Occipital lobe (tissue), 2 donors: ENCODE results near the gene BTNL8. TPM values are rescaled to one million over a fixed set of nuclear protein-coding genes. Genes with fewer than 3 reads are reported as not detected.
"Not testable (repeated sequence)": the region's sequence is repeated elsewhere in the genome, so short reads cannot be mapped to it uniquely, and the experiment has no call there.

Experiments
- DNase-seq: peaks from one replicate; lab custom pipeline; 2025; lab: John Stamatoyannopoulos, UW
- total RNA-seq: library from RNA; depleted of rRNA; stranded (reverse); fragments of >200 nt; gene quantifications from one replicate; pipeline ENCODE4 v1.2.3, GENCODE V29; 2014

The BTNL8 gene
- total RNA-seq, 1 donor from 2014 or later = not detected

DNA sequence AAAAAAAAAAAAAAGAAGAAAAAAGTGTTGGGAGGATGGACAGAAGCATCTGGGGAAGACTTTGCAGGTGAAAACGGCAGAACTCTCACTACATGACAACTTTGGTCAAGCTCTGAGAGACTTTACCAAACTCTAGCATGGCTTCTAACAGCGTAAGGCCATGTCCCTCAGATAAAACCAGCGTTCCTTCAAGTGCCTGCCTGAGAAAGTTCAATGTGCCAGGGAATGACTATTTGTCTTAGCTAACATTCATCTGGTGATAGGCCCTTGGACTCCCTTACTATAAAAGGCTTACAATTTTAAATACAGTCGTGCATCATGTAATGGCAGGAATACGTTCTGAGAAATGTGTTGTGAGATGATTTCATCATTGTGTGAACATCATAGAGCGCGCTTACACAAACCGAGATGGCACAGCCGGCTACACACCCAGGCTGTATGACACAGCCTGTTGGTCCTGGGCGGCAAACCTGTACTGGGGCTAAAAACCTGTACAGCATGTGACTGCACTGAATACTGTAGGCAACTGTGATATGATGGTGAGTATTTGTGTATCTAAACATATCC, 23.0 kb upstream of the BTNL8 start:
- no peak for DNase-seq

DNA sequence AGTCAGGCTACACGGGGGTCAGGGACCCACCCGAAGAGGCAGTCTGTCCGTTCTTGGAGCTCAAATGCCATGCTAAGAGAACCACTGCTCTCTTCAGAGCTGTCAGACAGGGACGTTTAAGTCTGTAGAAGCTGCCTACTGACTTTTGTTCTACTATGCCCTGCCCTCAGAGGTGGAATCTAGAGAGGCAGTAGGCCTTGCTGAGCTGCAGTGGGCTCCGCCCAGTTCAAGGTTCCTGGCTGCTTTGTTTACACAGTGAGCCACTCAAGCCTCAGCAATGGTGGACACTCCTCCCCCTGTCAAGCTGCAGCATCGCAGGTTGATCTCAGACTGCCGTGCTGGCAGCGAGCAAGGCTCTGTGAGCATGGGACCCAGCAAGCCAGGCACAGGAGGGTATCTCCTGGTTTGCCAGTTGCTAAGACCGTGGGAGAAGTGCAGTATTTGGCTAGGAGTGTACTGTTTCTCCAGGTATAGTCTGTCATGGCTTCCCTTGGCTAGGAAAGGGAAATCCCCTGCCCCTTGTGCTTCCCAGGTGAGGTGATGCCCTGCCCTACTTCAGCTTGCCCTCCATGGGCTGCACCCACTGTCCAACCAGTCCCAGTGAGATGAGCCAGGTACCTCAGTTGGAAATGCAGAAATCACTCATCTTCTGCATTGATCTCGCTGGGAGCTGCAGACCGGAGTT, 13.0 kb upstream of the BTNL8 start:
- not testable (repeated sequence) for DNase-seq

DNA sequence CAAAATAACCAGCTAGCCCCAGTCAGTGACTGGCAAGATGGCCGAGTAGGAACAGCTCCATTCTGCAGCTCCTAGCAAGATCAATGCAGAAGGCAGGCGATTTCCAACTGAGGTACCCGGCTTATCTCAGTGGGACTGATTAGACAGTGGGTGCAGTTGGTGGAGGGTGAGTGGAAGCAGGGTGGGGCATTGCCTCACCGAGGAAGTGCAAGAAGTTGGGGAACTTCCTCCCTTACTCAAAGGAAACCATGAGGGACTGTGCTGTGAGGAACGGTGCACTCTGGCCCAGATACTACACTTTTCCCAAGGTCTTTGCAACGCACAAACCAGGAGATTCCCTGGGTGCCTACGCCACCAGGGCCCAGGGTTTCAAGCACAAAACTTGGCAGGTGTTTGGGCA, 9.6 kb upstream of the BTNL8 start:
- DNase-seq = no peak

DNA sequence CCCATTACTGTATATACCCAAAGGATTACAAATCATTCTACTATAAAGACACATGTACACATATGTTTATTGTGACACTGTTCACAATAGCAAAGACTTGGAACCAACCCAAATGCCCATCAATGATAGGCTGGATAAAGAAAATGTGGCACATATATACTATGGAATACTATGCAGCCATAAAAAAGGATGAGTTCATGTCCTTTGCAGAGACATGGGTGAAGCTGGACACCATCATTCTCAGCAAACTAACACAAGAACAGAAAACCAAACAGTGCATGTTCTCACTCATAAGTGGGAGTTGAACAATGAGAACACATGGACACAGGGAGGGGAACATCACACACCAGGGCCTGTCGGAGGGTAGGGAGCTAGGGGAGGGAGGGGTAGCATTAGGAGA, 3.6 kb upstream of the BTNL8 start:
- not testable (repeated sequence) for DNase-seq

DNA sequence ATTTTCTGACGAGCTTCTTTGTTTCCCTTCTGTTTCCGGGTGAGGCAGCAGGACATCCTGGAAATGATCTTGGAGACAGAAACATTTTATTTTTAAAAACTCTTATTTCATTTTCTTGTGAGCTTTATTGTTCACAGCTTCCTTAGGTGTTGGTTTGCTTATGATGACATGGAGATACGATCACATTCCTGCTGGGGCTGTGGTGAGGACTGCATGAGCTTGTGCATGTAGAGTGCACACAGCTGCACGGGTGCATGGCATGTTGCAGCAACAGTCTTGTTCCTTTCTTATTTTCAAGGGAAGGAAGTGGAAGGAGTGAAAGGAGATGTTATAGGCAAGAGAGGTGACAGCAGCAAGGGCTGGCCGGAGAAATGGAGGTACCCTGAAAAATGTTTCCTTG, 1.2 kb downstream of the BTNL8 start:
- no peak for DNase-seq

DNA sequence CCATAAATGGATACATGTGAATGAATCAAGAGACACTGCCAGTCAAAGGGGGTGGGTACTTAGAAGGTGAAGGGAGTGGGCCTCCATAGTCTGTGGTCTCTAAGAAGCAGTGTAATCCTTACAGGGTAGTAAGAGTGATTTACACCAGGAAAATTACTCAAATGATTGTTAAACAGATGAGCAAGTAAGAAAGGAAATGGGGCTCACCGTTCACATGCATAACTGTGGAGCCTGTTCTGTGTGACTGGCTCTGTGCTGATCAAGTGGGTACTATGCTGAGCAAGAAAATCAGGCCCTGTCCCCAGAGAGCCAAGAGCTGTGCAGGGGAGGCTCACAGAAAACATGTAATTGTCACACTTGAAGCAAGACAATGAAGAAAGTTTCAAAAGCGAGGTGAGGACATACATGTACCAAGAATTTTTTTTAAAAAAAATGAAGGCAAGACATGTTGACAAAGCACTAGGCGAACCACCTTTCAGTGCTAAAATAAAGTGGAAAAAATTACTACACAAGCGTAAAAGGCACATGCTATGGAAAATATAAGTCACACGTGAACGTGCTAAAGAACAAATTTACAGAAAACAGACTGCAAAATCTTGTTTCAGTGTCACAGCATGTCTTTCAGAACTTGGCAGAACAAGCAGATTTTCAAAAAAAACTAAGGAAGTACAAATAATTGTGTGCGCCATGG, 2.5 kb downstream of the BTNL8 start:
- no peak for DNase-seq

DNA sequence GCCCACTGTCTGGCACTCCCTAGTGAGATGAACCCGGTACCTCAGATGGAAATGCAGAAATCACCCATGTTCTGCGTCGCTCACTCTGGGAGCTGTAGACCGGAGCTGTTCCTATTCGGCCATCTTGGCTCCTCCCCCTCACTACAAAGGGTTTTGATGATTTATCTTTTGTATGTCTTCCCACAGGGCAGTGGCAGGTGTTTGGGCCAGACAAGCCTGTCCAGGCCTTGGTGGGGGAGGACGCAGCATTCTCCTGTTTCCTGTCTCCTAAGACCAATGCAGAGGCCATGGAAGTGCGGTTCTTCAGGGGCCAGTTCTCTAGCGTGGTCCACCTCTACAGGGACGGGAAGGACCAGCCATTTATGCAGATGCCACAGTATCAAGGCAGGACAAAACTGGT, 9.4 kb downstream of the BTNL8 start:
- DNase-seq = no peak

DNA sequence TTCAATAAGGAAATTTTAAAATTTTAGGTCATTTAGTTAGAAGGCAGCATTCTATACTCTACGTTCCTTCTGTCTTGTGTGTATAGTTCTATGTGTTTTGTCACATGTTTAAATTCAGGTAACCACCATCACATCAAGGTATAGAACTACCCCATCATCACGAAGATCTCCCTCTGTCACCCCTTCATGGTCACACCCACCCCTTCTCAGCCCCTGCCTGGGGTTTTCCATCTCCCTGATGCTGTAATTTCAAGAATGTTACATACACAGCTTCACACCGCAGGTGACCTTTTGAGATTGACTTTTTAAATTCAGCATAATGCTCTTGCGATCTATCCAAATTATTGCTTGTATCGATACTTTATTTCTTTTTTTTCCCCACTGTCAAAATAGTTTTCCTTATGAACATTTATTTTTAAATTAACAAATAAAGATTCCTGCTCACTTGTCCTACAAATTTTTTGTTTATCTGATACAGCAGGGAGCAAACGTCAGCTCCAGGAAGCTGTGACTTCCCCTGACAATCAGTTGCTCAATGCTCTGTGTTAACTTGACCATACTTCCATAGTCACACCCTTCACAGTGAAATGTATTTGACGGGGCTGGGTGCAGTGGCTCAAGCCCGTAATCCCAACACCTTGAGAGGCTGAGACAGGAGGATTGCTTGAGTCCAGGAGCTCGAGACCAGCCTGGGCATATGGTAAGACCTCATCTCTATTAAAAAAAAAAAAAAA, 10.2 kb downstream of the BTNL8 start:
- no peak for DNase-seq

DNA sequence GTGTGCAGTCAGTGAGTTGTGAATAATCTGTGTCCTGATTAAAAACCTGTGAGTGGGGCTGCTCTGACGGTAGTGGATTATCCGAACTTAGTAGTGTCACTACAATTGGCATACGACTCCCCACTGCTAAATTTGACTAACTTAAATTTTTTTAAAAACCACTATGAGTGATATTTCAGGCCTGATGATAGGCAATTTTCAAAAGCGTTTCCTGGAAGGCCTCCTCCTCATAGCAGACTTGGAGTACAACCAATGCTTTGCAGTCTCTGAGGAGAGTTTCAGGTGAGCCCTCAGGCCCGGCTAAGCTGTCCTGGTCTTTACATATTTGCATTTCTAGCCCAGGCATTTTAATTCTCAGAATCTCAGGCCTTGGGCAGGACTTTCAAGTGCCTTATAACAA, 10.8 kb downstream of the BTNL8 start:
- DNase-seq = no peak

DNA sequence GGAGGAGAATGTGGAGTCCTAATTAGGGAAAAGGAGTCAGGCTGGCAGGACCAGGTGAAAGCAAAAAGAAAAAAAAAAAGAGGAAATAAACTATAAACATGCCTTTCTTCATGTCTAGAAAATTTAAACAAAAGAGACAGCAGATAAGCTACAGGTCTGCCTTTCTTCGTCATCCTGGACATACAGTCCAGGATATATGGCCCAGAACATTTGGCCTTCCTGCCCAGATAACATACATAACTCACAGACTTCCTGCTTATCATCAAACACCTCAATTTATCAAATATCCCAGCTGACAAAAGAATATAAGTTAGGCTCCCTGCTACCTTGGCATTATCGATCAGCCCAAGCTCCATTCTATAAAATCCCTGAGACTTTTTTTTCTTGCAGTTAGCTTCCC, 11.2 kb downstream of the BTNL8 start:
- no peak for DNase-seq

DNA sequence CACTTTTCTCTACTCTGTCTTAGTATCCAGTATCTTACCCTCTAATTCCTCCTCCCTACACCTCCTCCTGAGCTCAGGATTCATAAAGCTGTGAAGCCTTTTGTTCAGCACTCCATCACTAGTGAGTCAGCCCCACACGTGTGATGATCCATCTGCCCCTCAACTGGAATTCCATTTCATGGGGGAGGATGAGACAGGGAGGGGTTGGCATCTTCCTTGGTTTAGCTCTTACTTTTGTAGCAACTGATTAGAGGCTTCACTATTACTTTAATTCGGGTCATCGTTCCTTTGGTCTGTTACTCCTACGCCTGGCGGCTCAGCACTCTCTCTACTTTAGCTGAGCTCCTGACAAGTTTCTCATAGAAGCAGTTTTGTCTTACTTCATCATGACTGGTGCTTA, 11.8 kb downstream of the BTNL8 start:
- DNase-seq = no peak

DNA sequence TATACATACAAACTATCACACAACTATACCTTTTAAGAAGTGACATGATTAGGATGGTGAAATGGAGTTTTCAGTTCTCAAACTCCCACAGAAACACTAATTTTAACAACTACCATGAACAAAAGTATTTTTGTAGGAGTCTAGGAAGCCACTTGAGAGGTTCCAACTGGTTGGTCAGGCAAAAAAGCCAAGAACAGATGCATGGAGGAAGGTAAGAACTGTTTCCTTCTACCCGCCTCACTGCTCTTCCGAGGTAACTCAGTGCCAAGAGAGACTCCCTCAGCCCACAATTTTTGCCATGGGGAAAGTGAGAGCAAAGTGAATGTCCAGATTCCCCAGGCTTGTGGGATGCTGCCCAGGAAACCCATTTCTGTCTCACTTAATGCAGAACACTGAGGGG, 15.7 kb downstream of the BTNL8 start:
- no peak for DNase-seq

DNA sequence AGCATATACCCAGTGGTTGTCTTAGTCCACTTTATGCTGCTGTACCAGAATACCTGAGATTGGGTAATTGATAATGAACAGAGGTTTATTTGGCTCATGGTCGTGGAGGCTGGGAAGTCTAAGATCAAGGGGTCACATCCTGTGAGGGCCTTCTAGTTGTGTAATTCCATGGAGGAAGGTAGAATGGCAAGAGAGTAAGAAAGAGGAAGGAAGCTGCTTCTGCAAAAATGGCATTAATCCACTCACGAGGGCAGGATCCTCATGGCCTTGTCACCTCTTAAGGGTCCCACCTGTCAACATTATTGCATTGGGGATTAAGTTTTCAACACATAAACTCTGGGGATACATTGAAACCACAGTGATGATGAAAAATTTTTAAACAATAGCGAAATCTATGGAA, 17.0 kb downstream of the BTNL8 start:
- DNase-seq = no peak

DNA sequence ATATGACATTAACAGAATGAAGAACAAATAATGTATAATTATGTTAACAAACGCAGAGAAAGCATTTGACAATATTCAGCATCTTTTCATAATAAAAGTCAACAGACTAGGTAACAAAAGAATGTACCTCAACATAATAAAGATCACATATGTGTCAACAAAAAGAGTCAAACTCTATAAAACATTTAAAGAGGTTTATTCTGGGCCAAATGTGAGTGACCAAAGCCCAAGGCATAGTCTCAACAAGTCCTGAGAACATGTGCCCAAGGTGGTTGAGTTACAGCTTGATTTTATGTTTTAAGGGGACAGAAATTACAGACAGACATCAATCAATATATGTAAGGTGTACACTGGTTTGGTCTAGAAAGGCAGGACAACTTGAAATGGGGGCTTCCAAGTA, 19.4 kb downstream of the BTNL8 start:
- DNase-seq = no peak

DNA sequence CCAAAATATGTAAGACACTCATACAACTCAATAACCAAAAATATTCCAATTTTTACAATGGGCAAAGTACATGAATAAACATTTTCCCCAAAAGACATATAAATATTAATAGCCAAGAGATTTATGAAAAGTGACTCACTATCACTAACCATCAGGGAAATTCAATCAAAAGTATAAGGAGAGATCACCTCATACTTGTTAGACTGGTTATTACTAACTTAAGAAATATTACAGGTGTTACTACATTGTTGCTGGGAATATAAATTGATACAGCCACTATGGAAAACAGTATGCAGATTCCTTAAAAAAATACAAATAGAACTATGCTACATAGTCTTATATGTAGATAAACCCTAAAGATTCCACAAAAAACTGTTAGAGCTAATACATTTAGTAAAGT, 21.8 kb downstream of the BTNL8 start:
- no peak for DNase-seq

DNA sequence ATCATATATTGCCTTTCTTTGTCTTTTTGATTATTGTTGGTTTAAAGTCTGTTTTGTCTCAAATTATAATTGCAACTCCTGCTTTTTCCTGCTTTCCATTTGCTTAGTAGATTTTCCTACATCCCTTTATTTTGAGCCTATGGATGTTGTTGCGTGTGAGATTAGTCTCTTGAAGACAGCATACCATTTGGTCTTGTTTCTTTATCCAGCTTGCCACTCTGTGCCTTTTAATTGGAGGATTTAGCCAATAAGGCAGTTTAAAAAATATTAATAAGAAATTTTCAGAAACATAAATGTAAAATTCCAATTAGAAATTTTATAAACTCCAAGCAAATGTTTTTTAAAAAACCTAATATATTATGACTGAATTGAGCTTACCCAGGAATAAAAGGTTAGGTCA, 24.0 kb downstream of the BTNL8 start:
- DNase-seq = no peak

DNA sequence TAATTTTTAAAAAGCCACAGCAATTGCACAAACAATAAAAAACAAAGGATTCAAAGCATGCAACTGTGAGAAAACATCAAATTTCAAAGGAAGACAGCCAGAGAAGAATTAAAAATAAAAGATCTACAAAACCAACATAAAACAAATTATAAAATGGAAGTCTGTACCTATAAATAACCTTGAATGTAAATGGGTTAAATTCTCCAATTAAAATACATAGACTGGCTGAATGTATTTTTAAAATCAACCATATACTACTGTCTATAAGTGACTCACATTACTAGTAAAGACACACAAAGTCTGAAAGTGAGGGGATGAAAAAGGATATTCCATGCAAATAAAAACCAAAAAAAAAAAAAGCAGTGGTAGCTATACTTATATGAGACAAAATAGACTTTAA, 33.7 kb downstream of the BTNL8 start:
- no peak for DNase-seq

DNA sequence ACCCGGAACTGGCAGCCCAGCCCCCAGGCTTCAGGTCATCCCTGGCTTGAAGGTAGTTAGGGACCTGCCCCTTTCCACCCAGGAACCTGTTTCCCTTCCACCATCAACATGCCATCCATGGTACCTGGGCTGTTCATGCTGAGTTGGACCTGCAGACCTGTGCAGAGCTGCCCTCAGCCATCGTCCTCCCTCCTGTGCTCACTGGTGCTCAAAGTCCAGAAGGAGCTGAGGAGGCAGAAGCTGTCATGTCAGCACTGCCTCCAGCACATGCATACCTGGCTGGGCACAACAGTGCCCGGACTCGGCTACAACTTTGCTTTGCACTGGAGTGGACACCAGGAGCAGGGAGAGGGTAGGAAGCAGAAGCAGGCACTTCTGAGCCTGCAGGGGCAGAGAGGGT, 36.2 kb downstream of the BTNL8 start:
- DNase-seq = no peak

DNA sequence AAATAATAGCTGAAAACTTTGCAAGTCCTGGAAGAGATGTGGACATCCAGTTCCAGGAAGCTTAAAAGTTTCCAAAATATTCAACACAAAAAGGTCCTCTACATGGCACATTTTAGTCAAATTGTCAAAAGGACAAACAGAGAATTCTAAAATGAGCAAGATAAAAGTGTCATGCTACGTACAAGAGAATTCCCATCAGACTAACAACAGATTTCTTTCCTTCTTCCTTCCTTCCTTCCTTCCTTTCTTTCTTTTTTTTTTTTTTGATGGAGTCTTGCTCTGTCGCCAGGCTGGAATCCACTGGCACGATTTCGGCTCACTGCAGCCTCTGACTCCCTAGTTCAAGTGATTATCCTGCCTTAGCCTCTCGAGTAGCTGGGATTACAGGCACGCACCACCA, 39.3 kb downstream of the BTNL8 start:
- no peak for DNase-seq

DNA sequence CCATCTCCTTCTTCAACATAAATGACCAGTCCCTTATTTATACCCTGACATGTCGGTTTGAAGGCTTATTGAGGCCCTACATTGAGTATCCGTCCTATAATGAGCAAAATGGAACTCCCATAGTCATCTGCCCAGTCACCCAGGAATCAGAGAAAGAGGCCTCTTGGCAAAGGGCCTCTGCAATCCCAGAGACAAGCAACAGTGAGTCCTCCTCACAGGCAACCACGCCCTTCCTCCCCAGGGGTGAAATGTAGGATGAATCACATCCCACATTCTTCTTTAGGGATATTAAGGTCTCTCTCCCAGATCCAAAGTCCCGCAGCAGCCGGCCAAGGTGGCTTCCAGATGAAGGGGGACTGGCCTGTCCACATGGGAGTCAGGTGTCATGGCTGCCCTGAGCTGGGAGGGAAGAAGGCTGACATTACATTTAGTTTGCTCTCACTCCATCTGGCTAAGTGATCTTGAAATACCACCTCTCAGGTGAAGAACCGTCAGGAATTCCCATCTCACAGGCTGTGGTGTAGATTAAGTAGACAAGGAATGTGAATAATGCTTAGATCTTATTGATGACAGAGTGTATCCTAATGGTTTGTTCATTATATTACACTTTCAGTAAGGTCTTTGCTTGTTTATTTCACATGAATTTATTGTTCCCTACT, 51.5 kb downstream of the BTNL8 start:
- DNase-seq = no peak

DNA sequence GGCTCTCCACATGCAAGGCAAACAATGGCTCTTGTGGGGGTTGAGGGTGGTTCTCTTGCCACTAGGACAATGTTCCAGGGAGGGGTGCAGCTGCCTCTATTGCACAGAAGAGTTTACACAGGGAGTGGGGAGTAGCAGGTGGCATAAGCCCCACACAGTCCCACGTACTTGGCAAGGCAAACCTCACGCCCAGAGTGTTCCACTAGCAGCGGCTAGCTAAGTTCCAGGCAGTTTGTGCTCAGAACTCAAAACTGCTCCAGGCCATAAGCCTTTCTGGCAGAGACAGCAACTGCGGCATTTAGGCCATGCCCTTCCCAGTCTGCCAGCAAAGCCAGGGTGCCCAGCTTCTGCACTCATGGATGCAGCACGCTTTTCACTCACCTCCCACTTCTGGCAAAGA, 60.7 kb downstream of the BTNL8 start:
- DNase-seq = no peak

DNA sequence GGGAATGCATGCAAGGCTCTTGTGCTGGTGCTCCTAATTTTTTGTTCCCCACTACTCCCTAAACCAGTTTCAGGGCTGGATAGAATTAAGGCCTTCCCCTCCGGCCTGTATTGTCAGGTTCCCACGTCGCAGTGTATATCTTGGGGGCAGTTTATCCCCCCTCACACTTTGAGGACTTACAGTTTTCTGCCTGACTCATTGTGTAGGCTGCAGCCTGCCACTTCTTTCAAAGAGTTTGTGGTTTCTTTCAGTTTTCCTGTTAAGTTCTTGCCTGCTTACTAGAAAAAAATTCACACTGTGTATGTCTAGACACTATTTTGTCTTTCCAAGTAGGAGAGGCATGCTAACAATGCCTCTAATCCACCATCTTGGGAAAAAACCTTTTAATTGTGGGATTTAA, 61.2 kb downstream of the BTNL8 start:
- DNase-seq = no peak
